ENCODE measurements around the gene PTPRG. TPM values are rescaled to one million over a fixed set of nuclear protein-coding genes. Genes with fewer than 3 reads are reported as not detected.

The PTPRG gene
- total RNA-seq, 1 experiment from 2014 or later = 69.3 TPM

DNA sequence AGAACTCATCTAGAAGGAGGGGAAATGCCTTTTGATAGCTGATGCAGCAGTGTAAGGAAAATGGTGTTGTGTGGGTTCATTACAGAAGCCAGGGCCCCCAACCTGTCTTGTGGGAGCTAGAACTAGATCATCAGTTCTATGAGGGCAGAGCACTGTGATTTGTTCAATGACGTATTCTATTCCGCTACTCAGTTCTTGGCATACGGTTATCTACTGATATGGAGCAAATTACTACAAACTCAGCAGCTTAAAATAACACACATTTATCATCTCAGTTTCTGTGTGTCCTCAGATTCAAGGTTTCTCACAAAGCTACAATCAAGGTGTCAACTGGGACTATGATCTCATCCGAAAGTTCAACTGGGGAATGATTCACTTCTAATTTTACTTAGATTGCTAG, 561.4 kb downstream of the PTPRG start:
- Histone ChIP-seq H3K23me2 (ENCODE audit: insufficient read length, low read depth, low read length, poor library complexity, severe bottlenecking) (no peaks in the 10 kb centered on the region), H3K23ac (ENCODE audit: insufficient read length, low read depth, low read length) (no peak overlapping the region), H2BK20ac (ENCODE audit: low read depth, low read length, poor library complexity, severe bottlenecking) (no peak overlapping the region), H4K91ac (ENCODE audit: insufficient read length, low read depth, low read length) (no peak overlapping the region), H3K4ac (ENCODE audit: low read depth, low read length) (no peak overlapping the region), H4K5ac (ENCODE audit: insufficient read length, low read depth, low read length) (no peak overlapping the region), H3K27ac (ENCODE audit: insufficient read length, low read depth, low read length) (no peak overlapping the region), H3K27me3 (ENCODE audit: insufficient read depth, low read length) (no peaks in the 10 kb centered on the region), H2AK5ac (ENCODE audit: insufficient read length, low read length) (no peak overlapping the region), H3K14ac (ENCODE audit: insufficient read depth, low read length) (no peak overlapping the region), H3K79me1 (ENCODE audit: insufficient read depth, low read depth, low read length, poor library complexity, severe bottlenecking) (no peaks in the 10 kb centered on the region), H2BK15ac (ENCODE audit: low read depth, low read length) (no peak overlapping the region), H2AFZ (ENCODE audit: low read length) (no peak overlapping the region), H3K18ac (ENCODE audit: insufficient read length, low read depth, low read length) (no peak overlapping the region), H4K20me1 (ENCODE audit: control insufficient read depth, insufficient read depth, insufficient read length) (no peaks in the 10 kb centered on the region), H2BK12ac (ENCODE audit: insufficient read length, low read depth, low read length) (no peak overlapping the region), H3K56ac (ENCODE audit: insufficient read length, low read depth, low read length) (no peak overlapping the region), H2BK5ac (ENCODE audit: insufficient read length, low read length) (no peak overlapping the region), H3K9me3 (ENCODE audit: control insufficient read depth, low read depth, low read length) (no peaks in the 10 kb centered on the region), H3K4me2 (ENCODE audit: insufficient read depth, insufficient read length, low read length) (no peak overlapping the region), H3K4me1 (ENCODE audit: insufficient read depth, low read length) (no peaks in the 10 kb centered on the region), H2BK120ac (ENCODE audit: low read depth, low read length, poor library complexity, severe bottlenecking) (no peak overlapping the region), H3T11ph (ENCODE audit: low read length) (no peak overlapping the region), H4K8ac (replicated peaks; ENCODE audit: insufficient read length, low read depth, low read length) (no peak overlapping the region), H3K9ac (ENCODE audit: extremely low read depth, insufficient read length, low read length) (no peak overlapping the region), H3K79me2 (ENCODE audit: insufficient read depth, low read length) (no peaks in the 10 kb centered on the region)
- no CpG with 5 or more reads among the region's 4 CpGs for WGBS (ENCODE audit: extremely low coverage, insufficient read length, low lambda C conversion rate)
- Mint-ChIP-seq H3K27ac (no peak overlapping the region), H3K36me3 (ENCODE audit: insufficient read depth in 1 of 3, low read depth in 3 of 3) (peaks cover 9 to 13% (median 13%) of the 10 kb centered on the region in 3 experiments; a peak in 6 of 7 replicates), H3K4me1 (peaks cover 6% of the 10 kb centered on the region in 2 experiments; a peak in 3 of 4 replicates), H3K27me3 (ENCODE audit: low read depth) (no peaks in the 10 kb centered on the region; the same call in 1 of the 2 replicates), H3K4me3 (no peak overlapping the region), H3K9me3 (no peaks in the 10 kb centered on the region; a peak in 1 of 5 replicates)
- no peak for TF ChIP-seq CTCF (conservative IDR thresholded peaks at IDR 0.05)
- no peak for DNase-seq
